Naive thymus-derived CD8-positive, alpha-beta T cell (primary cell): Measurements from ENCODE around the gene RPL11. TPM values are rescaled to one million over a fixed set of nuclear protein-coding genes. Genes with fewer than 3 reads are reported as not detected.
"Not testable (repeated sequence)": the region's sequence is repeated elsewhere in the genome, so short reads cannot be mapped to it uniquely, and the experiment has no call there.

Source experiments
- ATAC-seq, 2 donors: fragments of 150-1000 bp; cut with Tn5 transposase in 1 of 2; sonication (Bioruptor Pico), chemical (Tn5 transposase) in 1 of 2; 1 replicate in 1 of 2; 2 replicates in 1 of 2; pipeline ENCODE4 v1.10.0; 2021; ENCODE audit warnings: mild to moderate bottlenecking in 2 of 2, moderate library complexity in 2 of 2
- POLR2A ChIA-PET: fragments of 350-600 bp; sonication (Branson Sonifier 250); formaldehyde crosslinking; loops from one replicate; lab custom pipeline; 2021; ENCODE audit warnings: antibody characterized with exemption; lab: Charles Lee
- DNase-seq, 10 donors: peaks; one replicate each; pipeline versions ENCODE4 v3.0.0 to v3.0.0-alpha.2; 2020 to 2022
- H3K27ac Mint-ChIP-seq, 10 donors: one replicate each; pipeline ENCODE4 v1.8.0; 2020 to 2022; ENCODE audit warnings: mild to moderate bottlenecking in 10 of 10, mixed read lengths in 10 of 10, moderate library complexity in 4 of 10, inconsistent platforms in 1 of 10
- H3K27me3 Mint-ChIP-seq, 5 donors: one replicate each; pipeline ENCODE4 v1.8.0; 2021 to 2022; ENCODE audit warnings: mixed read lengths in 5 of 5
- H3K36me3 Mint-ChIP-seq, 3 donors: one replicate each; pipeline ENCODE4 v1.8.0; 2020 to 2022; ENCODE audit warnings: mixed read lengths in 3 of 3, mild to moderate bottlenecking in 2 of 3, inconsistent platforms in 1 of 3
- H3K4me1 Mint-ChIP-seq, 4 donors: one replicate each; pipeline ENCODE4 v1.8.0; 2021 to 2022; ENCODE audit warnings: mixed read lengths in 4 of 4
- H3K4me3 Mint-ChIP-seq, 10 donors: one replicate each; pipeline ENCODE4 v1.8.0; 2020 to 2022; ENCODE audit warnings: mild to moderate bottlenecking in 10 of 10, mixed read lengths in 10 of 10, moderate library complexity in 6 of 10, inconsistent platforms in 1 of 10
- H3K9me3 Mint-ChIP-seq, 9 donors: one replicate each; pipeline ENCODE4 v1.8.0; 2020 to 2022; ENCODE audit warnings: mixed read lengths in 9 of 9, mild to moderate bottlenecking in 3 of 9, inconsistent platforms in 1 of 9, moderate library complexity in 1 of 9
- polyA plus RNA-seq, 3 donors: library from polyadenylated mRNA; unstranded; fragments of 300-500 nt; fragmentation: Illumina TruSeq; gene quantifications; one replicate each; pipeline ENCODE4 v1.2.3, GENCODE V29; 2021
- total RNA-seq, 8 experiments: library from RNA in 2 of 8; stranded (reverse) in 2 of 8; gene quantifications; one replicate each; pipeline ENCODE4 v1.2.3 and lab custom pipeline; 2021 to 2026

The RPL11 gene
- total and polyA plus RNA-seq, 5 experiments from 2014 or later: 1,566 to 2,067 (median 1,847) TPM

DNA sequence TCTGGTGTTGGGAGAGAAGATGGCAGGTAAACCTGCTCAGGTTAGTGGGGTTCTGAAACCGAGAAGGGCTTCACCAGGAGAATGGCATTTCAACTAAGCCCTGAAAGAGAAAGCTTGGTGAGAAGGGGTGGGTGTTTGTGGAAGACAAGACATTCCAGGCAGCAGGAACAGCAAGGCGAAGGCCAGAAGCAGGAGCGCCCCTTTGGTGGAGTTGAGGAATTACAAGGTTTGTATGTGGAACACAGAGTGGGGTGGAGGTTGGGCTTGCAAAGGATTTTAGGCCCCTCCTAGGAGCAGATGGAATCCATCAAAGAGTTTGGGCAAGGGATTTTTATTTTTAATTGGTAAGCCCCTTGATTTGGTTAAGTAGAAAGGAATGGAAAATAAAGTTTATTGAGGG is 26.9 kb downstream of the RPL11 start:
- no peak for ATAC-seq
- Mint-ChIP-seq H3K4me3 (no peak overlapping the region), H3K27ac (no peak overlapping the region), H3K9me3 (no peaks in the 10 kb centered on the region), H3K27me3 (no peaks in the 10 kb centered on the region), H3K4me1 (peaks cover 0 to 9% (median under 1%) of the 10 kb centered on the region in 4 donors), H3K36me3 (peaks cover 0 to 5% (median 0%) of the 10 kb centered on the region in 3 donors)
- POLR2A ChIA-PET: no interaction called here
- no peak for DNase-seq

DNA sequence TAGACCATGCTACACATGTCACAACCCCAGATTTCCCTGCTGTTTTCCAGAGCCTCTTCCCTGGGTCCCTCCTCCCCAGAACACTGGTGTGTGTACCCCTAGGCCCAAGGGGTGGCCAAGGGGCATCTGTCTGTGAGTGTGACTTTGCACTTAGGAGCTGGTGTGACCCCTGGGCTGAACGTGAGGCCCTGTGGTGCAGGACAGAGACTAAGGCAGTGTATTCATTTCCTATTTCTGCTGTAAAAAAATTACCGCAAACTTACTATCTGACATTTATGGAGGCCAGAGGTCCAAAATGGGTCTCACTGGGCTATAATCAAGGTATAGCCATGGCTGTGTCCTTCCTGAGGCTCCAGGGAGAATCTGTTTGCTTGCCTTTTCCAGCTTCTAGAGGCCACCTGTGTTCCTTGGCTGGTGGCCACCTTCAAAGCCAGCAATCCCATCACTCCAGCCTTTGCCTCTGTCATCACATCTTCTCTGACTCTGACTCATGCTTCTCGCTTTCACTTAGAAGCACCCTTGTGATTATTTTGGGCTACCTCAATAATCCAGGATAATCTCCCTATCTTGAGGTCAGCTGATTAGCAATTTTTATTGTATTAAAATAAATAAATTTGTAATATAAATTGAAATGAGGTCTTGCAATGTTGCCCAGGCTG is 27.7 kb downstream of the RPL11 start:
- no peak overlapping the region for H3K4me3 Mint-ChIP-seq
- no peaks in the 10 kb centered on the region for H3K9me3 Mint-ChIP-seq
- POLR2A ChIA-PET: no interaction called here
- DNase-seq (no peak), ATAC-seq (no peak)
- peak overlapping the region in 1 of 10 donors; percentile 38 for H3K27ac Mint-ChIP-seq
- peaks cover 0 to 13% (median under 1%) of the 10 kb centered on the region in 4 donors for H3K4me1 Mint-ChIP-seq
- peaks cover 0 to 5% (median 0%) of the 10 kb centered on the region in 3 donors for H3K36me3 Mint-ChIP-seq
- no peaks in the 10 kb centered on the region for H3K27me3 Mint-ChIP-seq

DNA sequence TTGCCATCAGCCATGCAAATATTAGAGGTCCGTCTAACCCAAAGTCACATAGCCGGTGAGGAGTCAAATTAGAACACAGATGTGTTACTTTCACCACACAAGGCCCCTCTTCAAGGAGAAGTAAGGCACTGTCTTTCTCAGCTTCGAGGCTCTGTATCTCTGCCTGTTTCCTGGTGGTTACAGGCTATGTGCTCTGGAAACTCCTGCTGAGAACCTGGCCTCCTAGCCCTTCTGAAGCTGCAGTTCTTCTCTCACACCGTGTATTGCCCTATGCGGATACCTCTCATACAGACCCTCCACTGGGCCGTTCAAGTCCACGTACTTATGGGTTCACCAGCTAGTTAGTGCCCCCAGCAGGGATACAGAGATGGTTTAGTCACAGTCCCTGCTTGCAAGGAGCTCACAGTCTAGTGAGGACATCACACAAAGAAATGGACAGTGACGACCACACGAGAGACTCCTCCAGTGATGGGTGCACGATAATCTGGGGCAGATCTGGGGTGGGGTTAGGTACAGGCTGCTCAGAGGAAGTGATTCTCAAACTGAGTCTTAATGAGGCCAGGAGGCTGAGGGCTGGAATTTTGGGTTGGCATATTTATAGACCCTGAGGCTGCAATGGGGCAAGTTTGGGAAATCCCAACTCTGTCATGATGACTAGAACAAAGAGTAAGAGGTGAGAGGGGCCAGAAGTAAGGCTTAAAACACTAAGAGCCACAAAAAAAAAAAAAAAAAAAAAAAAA is 28.8 kb downstream of the RPL11 start:
- Mint-ChIP-seq H3K4me3 (peak overlapping the region in 1 of 10 donors; percentile 57), H3K36me3 (peaks cover 0 to 5% (median 0%) of the 10 kb centered on the region in 3 donors), H3K4me1 (peaks cover 0 to 15% (median under 1%) of the 10 kb centered on the region in 4 donors), H3K9me3 (no peaks in the 10 kb centered on the region), H3K27ac (peak overlapping the region in 4 of 10 donors; percentile 10 to 74 (median 21)), H3K27me3 (no peaks in the 10 kb centered on the region)
- DNase-seq (no peak), ATAC-seq (no peak)
- POLR2A ChIA-PET: no interaction called here

DNA sequence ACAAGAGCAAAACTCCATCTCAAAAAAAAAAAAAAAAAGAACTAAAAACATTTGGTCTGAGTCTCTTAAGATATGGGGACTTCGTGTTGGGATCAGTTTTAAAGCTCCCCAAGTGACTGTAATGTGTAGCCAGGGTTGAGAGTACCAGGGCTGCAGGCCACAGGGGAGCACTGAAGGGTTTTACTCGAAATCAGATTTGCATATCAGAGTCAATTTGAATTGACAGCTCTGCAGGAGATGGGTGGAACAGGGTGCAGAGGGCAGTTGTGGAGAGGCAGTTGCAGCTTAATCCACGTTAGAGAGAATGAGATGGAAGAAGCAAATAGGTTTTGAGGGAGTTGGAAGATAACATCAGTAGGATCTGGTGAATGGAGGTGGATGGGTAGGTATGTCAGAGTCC is 31.0 kb downstream of the RPL11 start:
- no peak for DNase-seq
- ATAC-seq: no peak
- Mint-ChIP-seq H3K4me3 (peak overlapping the region in 1 of 10 donors; percentile 43), H3K36me3 (no peaks in the 10 kb centered on the region), H3K4me1 (peaks cover 0 to 27% (median under 1%) of the 10 kb centered on the region in 4 donors), H3K9me3 (no peaks in the 10 kb centered on the region), H3K27ac (peak overlapping the region in 2 of 10 donors; percentile 41 to 56), H3K27me3 (no peaks in the 10 kb centered on the region)
- POLR2A ChIA-PET: no interaction called here

DNA sequence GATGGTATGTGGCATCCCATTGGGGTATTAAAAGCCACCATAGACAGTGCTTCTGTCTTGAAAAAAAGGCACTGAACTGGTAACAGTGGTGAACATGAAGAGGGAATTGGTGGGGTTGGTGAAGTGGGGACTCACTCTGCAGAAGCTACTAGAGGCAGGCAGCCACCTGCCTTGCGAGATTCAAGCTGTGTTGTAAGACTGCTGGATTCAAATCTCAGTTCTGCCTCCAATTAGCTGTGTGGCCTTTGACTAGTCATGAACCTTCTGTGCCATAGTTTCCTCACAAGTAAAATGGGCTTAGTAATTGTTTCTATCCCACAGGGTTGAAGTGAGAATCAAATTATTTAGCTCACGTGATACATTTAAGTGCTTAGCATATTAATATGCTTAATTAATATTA is 35.1 kb downstream of the RPL11 start:
- Mint-ChIP-seq H3K4me1 (peaks cover 0 to 41% (median 0%) of the 10 kb centered on the region in 4 donors), H3K4me3 (no peak overlapping the region), H3K9me3 (no peaks in the 10 kb centered on the region), H3K36me3 (no peaks in the 10 kb centered on the region), H3K27me3 (no peaks in the 10 kb centered on the region), H3K27ac (peak overlapping the region in 1 of 10 donors; percentile 17)
- POLR2A ChIA-PET: interaction anchor here (0.7 to 1.4 kb wide), 2 partner anchors 13 to 17 kb away, joined by 3 read pairs; partner anchors contain the start of gene ELOA
- ATAC-seq: no peak
- DNase-seq: no peak

DNA sequence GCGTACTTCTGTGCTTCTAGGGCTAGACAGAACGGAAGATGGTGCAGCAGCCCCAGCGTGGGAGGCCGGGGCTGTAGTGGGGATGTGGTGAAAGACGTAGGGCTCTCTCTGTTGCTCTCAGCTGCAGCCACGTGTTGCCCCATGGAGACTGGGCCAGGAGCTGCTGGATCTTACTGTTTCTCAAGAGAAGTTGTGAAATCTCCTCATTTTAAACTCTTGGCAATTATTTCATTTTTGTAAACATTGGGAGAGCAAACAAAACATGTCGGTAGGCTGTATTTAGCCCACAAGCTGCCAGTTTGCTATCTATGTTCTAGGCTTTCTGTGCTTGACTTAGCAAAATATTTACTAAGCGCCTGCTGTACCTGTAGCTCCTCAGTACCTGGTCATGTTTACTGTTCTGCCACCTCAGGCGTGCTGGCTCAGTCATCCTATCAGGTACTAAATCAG is 35.8 kb downstream of the RPL11 start:
- no peaks in the 10 kb centered on the region for H3K9me3 Mint-ChIP-seq
- peak overlapping the region in 1 of 10 donors; percentile 73 for H3K27ac Mint-ChIP-seq
- H3K27me3 Mint-ChIP-seq: no peaks in the 10 kb centered on the region
- POLR2A ChIA-PET: interaction anchor here (1.4 kb wide), 1 partner anchor 16 kb away, joined by 3 read pairs; the partner anchor contains the start of gene ELOA
- H3K36me3 Mint-ChIP-seq: no peaks in the 10 kb centered on the region
- DNase-seq (no peak), ATAC-seq (no peak)
- no peak overlapping the region for H3K4me3 Mint-ChIP-seq
- H3K4me1 Mint-ChIP-seq: peaks cover 0 to 41% (median 0%) of the 10 kb centered on the region in 4 donors

DNA sequence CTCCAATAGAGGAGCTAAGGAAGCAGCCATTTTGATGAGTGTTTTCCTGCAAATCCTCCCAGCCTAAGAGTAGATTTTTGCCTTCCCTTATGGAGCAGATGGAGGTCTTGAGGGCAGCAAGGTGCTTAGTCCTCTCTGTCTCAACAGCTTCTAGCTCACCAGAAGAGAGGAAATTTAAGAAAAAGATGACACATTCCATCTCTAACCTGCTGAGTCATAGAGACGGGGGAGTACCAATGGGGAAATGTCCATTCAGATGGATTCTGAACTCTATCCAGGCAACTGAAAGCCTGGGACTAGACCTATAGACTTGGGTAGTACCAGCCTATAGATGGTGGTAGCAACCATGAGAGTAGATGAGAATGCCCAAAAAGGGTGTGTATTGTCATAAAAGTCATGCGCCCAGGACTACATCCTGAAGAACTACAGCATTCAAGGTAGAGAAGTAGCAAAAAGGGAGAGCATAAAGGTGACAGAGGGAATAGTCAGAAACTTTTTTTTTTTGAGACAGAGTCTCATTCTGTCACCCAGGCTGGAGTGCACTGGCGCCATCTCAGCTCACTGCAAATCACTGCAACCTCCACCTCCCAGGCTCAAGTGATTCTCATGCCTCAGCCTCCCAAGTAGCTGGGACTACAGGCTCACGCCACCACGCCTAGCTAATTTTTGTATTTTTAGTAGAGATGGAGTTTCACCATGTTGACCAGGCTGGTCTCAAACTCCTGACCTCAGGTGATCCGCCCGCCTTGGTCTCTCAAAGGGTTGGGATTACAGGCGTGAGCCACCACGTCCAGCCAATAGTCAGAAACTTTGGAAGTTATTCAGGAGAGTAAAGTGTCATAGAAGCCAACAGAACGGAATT is 41.0 kb downstream of the RPL11 start:
- no peaks in the 10 kb centered on the region for H3K36me3 Mint-ChIP-seq
- ATAC-seq (no peak), DNase-seq (no peak)
- POLR2A ChIA-PET: no interaction called here
- H3K4me1 Mint-ChIP-seq: peaks cover 0 to 19% (median 0%) of the 10 kb centered on the region in 4 donors
- H3K27me3 Mint-ChIP-seq: no peaks in the 10 kb centered on the region
- H3K27ac Mint-ChIP-seq: peak overlapping the region in 2 of 10 donors; percentile 26 to 31
- no peaks in the 10 kb centered on the region for H3K9me3 Mint-ChIP-seq
- no peak overlapping the region for H3K4me3 Mint-ChIP-seq

DNA sequence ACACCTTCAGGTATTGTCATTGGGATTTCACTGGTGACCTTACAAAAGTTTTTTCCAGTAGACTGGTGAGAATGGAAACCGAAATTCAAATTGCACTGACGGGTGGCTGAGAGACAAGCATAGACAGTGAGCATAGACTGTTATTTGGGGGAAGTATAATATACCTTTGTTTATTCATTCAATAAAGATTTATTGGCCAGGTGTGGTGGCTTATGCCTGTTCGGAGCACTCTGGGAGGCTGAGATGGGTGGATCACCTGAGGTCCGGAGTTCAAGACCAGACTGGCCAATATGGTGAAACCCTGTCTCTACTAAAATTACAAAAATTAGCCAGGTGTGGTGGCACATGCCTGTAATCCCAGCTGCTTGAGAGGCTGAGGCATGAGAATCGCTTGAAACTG is 41.7 kb downstream of the RPL11 start:
- not testable (repeated sequence) for H3K27me3 Mint-ChIP-seq, H3K27ac Mint-ChIP-seq, ATAC-seq, DNase-seq, H3K36me3 Mint-ChIP-seq, H3K9me3 Mint-ChIP-seq, H3K4me3 Mint-ChIP-seq
- peaks cover 0 to 12% (median 0%) of the 10 kb centered on the region in 4 donors for H3K4me1 Mint-ChIP-seq
- POLR2A ChIA-PET: interaction anchor here (0.7 kb wide), 1 partner anchor 65 kb away, joined by 5 read pairs; no protein-coding TSS in a partner anchor

DNA sequence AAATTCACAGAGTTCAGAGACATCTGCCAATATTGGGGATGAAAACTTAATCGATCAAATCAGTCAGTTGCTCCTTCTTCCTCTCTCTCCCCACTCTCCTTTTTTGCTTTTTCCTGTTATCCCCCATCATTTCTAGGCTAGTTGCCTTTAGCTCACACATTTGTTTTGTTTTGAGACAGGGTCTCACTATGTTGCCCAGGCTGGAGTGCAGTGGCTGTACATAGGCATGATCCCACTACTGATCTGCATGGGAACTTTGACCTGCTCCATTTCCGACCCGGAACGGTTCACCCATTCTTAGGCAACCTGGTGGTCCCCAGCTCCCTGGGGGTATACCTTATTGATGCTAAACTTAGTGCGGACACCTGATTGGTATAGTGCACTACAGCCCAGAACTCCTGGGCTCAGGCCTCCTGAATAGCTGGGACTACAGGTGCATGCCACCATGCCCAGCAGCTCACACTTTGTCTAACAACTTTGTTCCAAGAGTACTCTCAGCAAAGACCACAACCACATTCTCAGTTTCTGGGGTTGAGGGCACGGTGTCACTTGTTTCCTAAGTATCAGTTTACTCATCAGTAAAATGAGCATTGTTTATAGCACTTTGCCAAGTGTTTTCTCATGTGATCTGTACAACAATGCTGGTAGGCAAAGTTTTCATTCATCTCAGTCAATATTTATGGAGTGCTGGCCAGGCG is 45.0 kb downstream of the RPL11 start:
- POLR2A ChIA-PET: no interaction called here

DNA sequence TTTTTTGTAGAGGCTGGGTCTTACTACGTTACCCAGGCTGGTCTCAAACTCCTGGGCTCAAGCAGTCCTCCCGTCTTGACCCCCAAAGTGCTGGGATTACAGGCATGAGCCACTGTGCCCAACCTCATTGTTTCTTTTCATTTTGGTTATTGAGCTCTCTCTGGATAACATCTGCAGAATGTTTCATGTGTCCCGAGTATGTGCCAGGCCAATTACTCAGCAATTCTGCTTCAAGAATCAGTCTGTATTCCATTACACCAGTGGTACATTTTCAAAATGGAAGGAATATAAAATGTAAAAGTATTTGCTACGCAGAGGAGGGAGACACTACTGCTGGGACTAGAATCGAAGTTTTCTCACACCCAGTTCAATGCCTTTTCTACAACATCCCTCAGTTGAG is 50.0 kb downstream of the RPL11 start:
- DNase-seq (no peak), ATAC-seq (no peak)
- peak overlapping the region in 8 of 10 donors; percentile 88 to 92 (median 90) for H3K4me3 Mint-ChIP-seq
- peaks cover 10 to 34% (median 30%) of the 10 kb centered on the region in 4 donors for H3K4me1 Mint-ChIP-seq
- peak overlapping the region in 3 of 10 donors; percentile 84 to 96 (median 93) for H3K27ac Mint-ChIP-seq
- H3K9me3 Mint-ChIP-seq: no peaks in the 10 kb centered on the region
- peaks cover 0 to 10% (median 0%) of the 10 kb centered on the region in 3 donors for H3K36me3 Mint-ChIP-seq
- POLR2A ChIA-PET: no interaction called here
- no peaks in the 10 kb centered on the region for H3K27me3 Mint-ChIP-seq

More for the DNA sequence above, 45.0 kb downstream of the RPL11 start:
- Mint-ChIP-seq H3K27me3 (no peaks in the 10 kb centered on the region), H3K27ac (peak overlapping the region in 1 of 10 donors; percentile 84), H3K36me3 (no peaks in the 10 kb centered on the region), H3K4me3 (no peak overlapping the region), H3K4me1 (no peaks in the 10 kb centered on the region), H3K9me3 (no peaks in the 10 kb centered on the region)
- DNase-seq: no peak
- no peak for ATAC-seq

DNA sequence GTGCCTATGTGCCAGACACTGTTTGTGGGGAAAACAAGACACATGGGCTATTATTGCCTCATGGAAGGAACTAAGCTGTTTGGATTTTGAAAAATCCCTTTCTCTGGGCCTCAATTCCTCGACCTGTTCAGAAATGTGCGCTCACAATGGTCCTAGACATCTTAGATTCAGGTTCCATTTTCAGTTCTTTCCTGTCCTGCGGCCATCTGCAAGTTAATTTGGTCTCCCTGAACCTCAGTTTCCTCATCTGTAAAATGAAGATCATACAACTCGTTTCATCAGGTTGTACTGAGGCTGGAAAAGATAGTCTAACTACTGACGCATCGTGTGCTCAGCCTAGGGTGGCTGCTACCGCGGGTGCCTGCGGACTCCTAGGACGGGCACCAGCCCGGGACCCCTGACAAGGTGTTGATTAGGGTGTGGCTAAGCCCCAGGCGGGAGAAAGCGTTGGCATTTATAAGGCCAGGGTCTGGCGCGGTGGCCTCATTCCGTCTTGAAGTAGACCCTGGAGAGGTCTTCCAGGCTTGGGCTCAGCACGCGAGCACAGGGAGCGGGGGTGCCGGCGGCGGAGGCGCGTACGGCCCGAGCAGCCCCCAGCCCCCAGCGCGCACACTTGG is 51.2 kb downstream of the RPL11 start:
- POLR2A ChIA-PET: interaction anchor here (1.0 to 2.1 kb wide), 12 partner anchors 11 to 398 kb away, joined by 3 to 20 read pairs (median 4); partner anchors contain the start of genes GALE, HMGCL, HNRNPR and PITHD1
- H3K9me3 Mint-ChIP-seq: no peaks in the 10 kb centered on the region
- peaks cover 0 to 15% (median 0%) of the 10 kb centered on the region in 3 donors for H3K36me3 Mint-ChIP-seq
- peaks cover 20 to 45% (median 41%) of the 10 kb centered on the region in 4 donors for H3K4me1 Mint-ChIP-seq
- DNase-seq (peak in 2 of 10 donors; percentile 6 to 59), ATAC-seq (peak; percentile 36 to 54)
- H3K27ac Mint-ChIP-seq: peak overlapping the region; percentile 83 to 96 (median 94)
- H3K27me3 Mint-ChIP-seq: no peaks in the 10 kb centered on the region
- peak overlapping the region; percentile 87 to 92 (median 90) for H3K4me3 Mint-ChIP-seq
